Lower leg skin (tissue), 4 donors: ENCODE results near the gene SLC1A7. TPM values are rescaled to one million over a fixed set of nuclear protein-coding genes. Genes with fewer than 3 reads are reported as not detected.

Experiments used
- DNase-seq, 2 donors: peaks; one replicate each; pipeline ENCODE4 v3.0.0-alpha.2; 2019; ENCODE audit warnings: low spot score in 2 of 2
- H3K4me3 ChIP-seq: fragments of 200-600 bp; sonication (generic); 2 replicates; pipeline ENCODE4 v1.5.1; 2017; ENCODE audit warnings: mild to moderate bottlenecking, low read depth; ENCODE audit not compliant: poor library complexity, severe bottlenecking
- POLR2A ChIP-seq, 2 donors: fragments of 450-650 bp; IDR thresholded peaks; one replicate each; pipeline ENCODE4 v1.6.1; 2016 to 2017; ENCODE audit warnings: antibody characterized with exemption in 2 of 2, mild to moderate bottlenecking in 1 of 2, moderate library complexity in 1 of 2
- WGBS, 2 donors: methylation state at CpG; one replicate each; pipeline ENCODE4 v1.1.5; 2018; 5-methylcytosine and 5-hydroxymethylcytosine counted together
- intact Hi-C: fragments of 100-400 bp; cut with DNase I; formaldehyde crosslinking; loops from one replicate; pipeline ENCODE4 v1.15.0; 2023; ENCODE audit warnings: low total_unique reads
- total RNA-seq, 4 donors: library from RNA; depleted of rRNA; stranded (reverse); fragments of >200 nt; gene quantifications; one replicate each; pipeline ENCODE4 v1.1.0, GENCODE V29; 2016
- TF ChIP-seq, protein P1 (sequence below), 3 donors: fragments of 450-650 bp; IDR thresholded peaks; one replicate each; pipeline ENCODE4 v1.5.1; 2016; ENCODE audit warnings: antibody characterized with exemption in 3 of 3, mild to moderate bottlenecking in 3 of 3, moderate library complexity in 2 of 3

SLC1A7 gene
- total RNA-seq, 4 donors from 2014 or later, result not detected

DNA sequence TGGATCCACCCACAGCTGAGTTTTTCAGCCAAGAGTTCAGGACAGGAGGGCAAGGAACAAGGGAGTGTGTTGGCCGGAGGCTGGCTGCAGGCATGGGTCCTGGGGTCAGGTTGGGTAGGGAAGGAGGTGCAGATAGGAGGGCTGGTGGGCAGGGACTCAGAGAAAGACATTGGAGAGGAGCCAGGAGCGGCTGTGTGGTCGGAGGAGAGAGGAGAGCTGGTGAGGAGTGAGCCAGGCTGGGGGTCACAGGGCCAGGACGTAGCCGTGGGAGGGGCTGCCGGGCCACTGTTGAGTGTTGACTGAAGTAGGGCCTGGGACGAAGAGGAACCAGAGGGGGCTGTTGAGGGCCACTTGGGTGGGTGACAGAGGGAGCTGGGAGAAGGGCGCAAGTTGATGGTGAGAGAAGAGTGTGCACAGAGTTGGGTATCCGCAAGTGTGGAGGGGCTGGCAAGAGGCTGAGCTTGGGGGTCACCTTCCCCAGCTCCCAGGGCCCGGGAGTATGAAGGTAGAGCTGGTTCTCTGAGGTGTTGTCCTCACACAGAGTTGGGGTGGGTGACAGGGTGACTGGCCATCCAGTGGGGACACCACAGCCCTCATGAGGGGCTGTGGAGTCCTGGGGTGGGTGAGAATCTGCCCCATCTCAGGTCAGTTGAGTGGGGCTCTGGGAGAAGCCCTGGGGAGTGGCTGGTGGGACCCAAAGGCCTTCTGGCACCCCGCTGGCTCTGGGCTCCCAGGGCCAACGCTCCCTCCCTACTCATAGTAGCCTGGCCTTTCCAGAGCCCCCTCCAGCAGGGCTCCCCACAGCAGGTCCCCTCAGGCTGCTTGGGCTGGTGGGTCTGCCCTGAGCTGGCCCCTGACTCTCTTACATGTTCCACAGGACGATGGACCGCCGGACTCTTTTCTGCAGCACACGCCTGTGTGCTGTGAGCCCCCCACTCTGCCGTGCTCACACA, 58.5 kb downstream of the SLC1A7 start:
- intact Hi-C loops, result no loop called here
- DNase-seq, result no peak
- 81 to 87% methylated on average over 16 to 17 of the region's 17 CpGs for WGBS, 2 donors
- H3K4me3 ChIP-seq, result no peak overlapping the region
- no peak for TF ChIP-seq POLR2A (IDR thresholded peaks at IDR 0.05)
- TF ChIP-seq, protein P1, sequence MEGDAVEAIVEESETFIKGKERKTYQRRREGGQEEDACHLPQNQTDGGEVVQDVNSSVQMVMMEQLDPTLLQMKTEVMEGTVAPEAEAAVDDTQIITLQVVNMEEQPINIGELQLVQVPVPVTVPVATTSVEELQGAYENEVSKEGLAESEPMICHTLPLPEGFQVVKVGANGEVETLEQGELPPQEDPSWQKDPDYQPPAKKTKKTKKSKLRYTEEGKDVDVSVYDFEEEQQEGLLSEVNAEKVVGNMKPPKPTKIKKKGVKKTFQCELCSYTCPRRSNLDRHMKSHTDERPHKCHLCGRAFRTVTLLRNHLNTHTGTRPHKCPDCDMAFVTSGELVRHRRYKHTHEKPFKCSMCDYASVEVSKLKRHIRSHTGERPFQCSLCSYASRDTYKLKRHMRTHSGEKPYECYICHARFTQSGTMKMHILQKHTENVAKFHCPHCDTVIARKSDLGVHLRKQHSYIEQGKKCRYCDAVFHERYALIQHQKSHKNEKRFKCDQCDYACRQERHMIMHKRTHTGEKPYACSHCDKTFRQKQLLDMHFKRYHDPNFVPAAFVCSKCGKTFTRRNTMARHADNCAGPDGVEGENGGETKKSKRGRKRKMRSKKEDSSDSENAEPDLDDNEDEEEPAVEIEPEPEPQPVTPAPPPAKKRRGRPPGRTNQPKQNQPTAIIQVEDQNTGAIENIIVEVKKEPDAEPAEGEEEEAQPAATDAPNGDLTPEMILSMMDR (IDR thresholded peaks at IDR 0.05), result no peak

DNA sequence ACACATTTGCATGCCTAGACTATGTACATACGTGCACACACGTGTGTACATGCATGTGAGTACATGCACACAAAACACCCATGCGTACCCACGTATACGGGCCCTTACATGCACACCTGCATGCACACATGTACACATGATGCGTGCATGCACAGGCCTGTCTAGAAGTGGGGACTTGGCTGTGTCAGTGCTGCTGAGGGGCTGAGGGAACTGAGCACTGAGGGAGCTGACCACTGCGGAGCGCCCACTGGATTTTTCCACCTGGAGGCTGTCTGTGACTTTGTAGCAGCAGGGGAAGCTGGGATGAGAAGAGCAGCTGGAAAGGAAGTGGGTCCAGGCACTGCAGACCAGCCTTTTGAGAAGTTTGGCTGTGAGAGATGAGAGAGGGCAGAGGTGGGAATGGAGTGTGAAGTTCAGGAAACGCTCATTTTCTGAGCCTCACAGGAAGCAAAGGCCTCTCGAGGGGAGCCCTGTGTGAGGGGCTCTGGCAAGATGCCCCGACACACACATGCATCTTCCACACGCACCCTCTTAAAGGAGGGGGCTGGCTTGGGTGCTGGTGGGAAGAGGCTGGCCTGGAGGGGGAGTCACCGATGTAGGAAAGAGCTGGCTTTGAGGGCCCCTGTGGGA, 59.5 kb downstream of the SLC1A7 start:
- intact Hi-C loops, result no loop called here
- no peak for DNase-seq
- H3K4me3 ChIP-seq, result no peak overlapping the region
- no peak for TF ChIP-seq POLR2A (IDR thresholded peaks at IDR 0.05)
- TF ChIP-seq, protein P1 (IDR thresholded peaks at IDR 0.05), result no peak
- WGBS, 2 donors, result 80 to 83% methylated on average over 13 of the region's 13 CpGs

DNA sequence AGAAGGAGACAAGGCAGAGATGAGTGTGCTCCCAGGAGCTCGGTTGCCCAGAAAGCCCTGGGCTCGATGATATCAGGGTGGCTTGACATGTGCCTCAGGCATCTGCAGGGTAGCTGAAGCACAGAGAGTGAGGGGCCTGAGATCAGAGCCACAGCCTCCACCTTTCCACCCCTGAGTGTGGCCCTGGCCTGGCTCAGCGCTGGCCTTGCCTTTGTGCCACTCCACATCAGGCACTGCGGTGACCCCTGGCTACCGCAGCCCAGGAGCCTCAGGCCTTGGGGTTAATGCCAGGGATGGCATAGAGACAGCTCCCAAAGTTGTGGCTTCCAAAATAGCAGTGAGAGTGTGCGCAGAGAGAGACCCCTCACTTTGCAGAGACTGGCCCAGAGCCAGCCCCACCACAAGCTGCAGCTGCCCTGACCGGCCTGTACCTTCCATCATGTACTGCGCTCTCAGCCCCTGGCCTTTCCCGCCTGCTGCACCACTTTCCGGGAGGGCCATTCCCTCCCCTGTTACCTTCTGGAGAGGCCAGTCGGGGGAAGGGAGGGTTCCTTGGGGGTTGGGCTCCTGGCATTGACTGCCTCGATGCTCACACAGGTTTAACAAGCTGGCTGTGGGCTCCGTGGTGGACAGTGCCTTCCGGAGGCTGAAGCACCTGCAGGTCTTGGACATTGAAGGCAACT, 60.9 kb downstream of the SLC1A7 start:
- TF ChIP-seq POLR2A (IDR thresholded peaks at IDR 0.05), result no peak
- TF ChIP-seq, protein P1 (IDR thresholded peaks at IDR 0.05), result no peak
- DNase-seq, result no peak
- intact Hi-C loops, result no loop called here
- H3K4me3 ChIP-seq, result no peak overlapping the region
- 84 to 87% methylated on average over 14 of the region's 14 CpGs for WGBS, 2 donors

DNA sequence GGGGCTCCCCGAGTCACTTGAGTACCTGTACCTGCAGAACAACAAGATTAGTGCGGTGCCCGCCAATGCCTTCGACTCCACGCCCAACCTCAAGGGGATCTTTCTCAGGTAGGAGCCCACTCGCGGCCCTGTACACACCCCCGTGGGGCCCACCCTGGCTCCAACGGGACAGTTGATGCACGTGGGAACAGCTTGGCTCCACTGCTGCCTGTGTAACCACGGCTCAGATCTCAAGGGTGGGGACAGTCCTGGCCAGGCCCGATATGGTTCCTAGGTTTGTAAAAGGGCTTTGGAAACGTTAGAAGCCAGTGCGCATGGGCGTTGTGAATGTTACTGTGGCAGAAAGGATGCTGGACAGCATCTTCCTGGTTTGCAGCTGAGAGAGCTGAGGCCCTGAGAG, 61.7 kb downstream of the SLC1A7 start:
- TF ChIP-seq, protein P1 (IDR thresholded peaks at IDR 0.05), result no peak
- no peak for TF ChIP-seq POLR2A (IDR thresholded peaks at IDR 0.05)
- no peak overlapping the region for H3K4me3 ChIP-seq
- DNase-seq, result no peak
- intact Hi-C loops, result no loop called here
- 74 to 80% methylated on average over 8 to 14 of the region's 15 CpGs for WGBS, 2 donors

DNA sequence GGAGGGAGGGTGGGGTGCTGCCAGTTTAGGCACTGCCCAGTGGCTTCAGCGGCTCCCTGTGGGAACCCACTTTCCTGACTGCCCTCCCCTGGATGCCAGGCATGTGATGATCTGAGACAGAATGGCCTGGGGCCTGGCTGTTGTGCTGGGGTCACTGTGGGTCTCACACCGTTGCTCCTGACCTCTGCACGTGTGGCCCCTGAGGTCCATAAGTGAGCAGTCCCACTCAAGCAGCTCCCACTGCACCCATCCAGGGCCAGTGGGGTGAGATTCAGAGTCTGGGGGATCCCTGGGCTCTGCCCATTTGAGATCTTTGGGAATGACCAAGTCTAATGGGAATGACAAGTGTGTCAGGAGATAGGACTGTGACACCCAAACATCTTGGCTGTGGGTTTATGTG, 62.4 kb downstream of the SLC1A7 start:
- DNase-seq, result no peak
- intact Hi-C loops, result no loop called here
- TF ChIP-seq, protein P1 (IDR thresholded peaks at IDR 0.05), result no peak
- TF ChIP-seq POLR2A (IDR thresholded peaks at IDR 0.05), result no peak
- WGBS, 2 donors, result 79 to 84% methylated on average over 3 of the region's 3 CpGs
- H3K4me3 ChIP-seq, result no peak overlapping the region
